NB4 (cell line): ENCODE measurements around the gene TRMT1L.

Source experiments
- POLR2A ChIP-seq: IDR thresholded peaks from 2 replicates; pipeline ENCODE4 v1.6.1; 2011; ENCODE audit warnings: mild to moderate bottlenecking; ENCODE audit not compliant: insufficient read length; ENCODE audit errors: extremely low read depth
- TF ChIP-seq, protein P1 (sequence below): IDR thresholded peaks from one replicate; pipeline ENCODE4 v1.5.1; 2012; ENCODE audit warnings: low read depth, low read length

DNA sequence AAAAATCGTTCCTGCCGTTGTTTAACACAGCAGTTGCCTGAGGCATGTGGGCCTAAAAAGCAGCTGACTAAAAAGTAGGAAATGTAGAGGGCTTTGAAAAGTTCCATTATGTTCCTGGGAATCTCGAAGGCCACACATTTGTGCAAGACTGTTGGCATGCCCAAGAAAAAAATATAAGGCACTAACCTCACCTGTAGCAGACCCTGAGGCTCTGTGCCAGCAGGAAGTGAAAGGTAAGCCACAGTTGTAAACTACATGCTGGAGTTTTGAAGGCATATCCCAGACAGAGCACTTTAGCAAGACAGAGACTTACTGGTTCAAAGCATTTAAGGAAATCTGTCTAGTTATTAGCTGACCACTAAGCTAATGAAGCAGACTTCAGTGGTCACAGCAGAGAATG is 52.7 kb downstream of the TRMT1L start:
- TF ChIP-seq POLR2A: no peak
- TF ChIP-seq, protein P1, sequence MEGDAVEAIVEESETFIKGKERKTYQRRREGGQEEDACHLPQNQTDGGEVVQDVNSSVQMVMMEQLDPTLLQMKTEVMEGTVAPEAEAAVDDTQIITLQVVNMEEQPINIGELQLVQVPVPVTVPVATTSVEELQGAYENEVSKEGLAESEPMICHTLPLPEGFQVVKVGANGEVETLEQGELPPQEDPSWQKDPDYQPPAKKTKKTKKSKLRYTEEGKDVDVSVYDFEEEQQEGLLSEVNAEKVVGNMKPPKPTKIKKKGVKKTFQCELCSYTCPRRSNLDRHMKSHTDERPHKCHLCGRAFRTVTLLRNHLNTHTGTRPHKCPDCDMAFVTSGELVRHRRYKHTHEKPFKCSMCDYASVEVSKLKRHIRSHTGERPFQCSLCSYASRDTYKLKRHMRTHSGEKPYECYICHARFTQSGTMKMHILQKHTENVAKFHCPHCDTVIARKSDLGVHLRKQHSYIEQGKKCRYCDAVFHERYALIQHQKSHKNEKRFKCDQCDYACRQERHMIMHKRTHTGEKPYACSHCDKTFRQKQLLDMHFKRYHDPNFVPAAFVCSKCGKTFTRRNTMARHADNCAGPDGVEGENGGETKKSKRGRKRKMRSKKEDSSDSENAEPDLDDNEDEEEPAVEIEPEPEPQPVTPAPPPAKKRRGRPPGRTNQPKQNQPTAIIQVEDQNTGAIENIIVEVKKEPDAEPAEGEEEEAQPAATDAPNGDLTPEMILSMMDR: no peak
